IMR-90 (cell line): ENCODE data around the gene MEDAG. TPM values are rescaled to one million over a fixed set of nuclear protein-coding genes. Genes with fewer than 3 reads are reported as not detected.

ENCODE experiments used
- ATAC-seq: fragments of 200-7000 bp; cut with Tn5 transposase; 2 replicates; pipeline ENCODE4 v1.9.1; 2020; ENCODE audit warnings: low read depth, mild to moderate bottlenecking, moderate library complexity
- BruUV-seq: library from RNA; stranded (reverse); fragments of 400-500 nt; replicated peaks from 2 replicates; lab custom pipeline; 2021; lab: Mats Ljungman, UMichigan
- CTCF ChIA-PET: fragments of 300-600 bp; formaldehyde crosslinking; extraction: SDS; loops from one replicate; lab custom pipeline; 2021; ENCODE audit warnings: antibody characterized with exemption; lab: Yijun Ruan, JAX
- POLR2A ChIA-PET: fragments of 300-600 bp; sonication (Branson Sonifier 250); formaldehyde crosslinking; loops from one replicate; lab custom pipeline; 2022; ENCODE audit warnings: antibody characterized with exemption; ENCODE audit not compliant: unreplicated experiment; lab: Charles Lee
- DNase-seq: peaks from one replicate; pipeline ENCODE4 v3.0.0; 2013
- H2AFZ ChIP-seq: replicated peaks from 2 replicates; pipeline ENCODE3; 2013; ENCODE audit warnings: low read length, mild to moderate bottlenecking; ENCODE audit not compliant: poor library complexity
- H2AK5ac ChIP-seq: 2 replicates; pipeline ENCODE4 v1.6.1; 2013; ENCODE audit warnings: low read depth, low read length, inconsistent platforms
- H2AK9ac ChIP-seq: replicated peaks from 2 replicates; pipeline ENCODE3; 2013; ENCODE audit warnings: mild to moderate bottlenecking, low read depth, low read length, moderate library complexity; ENCODE audit not compliant: poor library complexity
- H2BK120ac ChIP-seq: 2 replicates; pipeline ENCODE4 v1.6.1; 2013; ENCODE audit warnings: low read depth, low read length, inconsistent platforms
- H2BK15ac ChIP-seq: 3 replicates; pipeline ENCODE4 v1.6.1; 2013; ENCODE audit warnings: low read depth, low read length, inconsistent platforms
- H2BK20ac ChIP-seq: 2 replicates; pipeline ENCODE4 v1.6.1; 2013; ENCODE audit warnings: low read depth, mild to moderate bottlenecking, inconsistent platforms, low read length, moderate library complexity
- H2BK5ac ChIP-seq: 2 replicates; pipeline ENCODE4 v1.6.1; 2013; ENCODE audit warnings: mild to moderate bottlenecking, low read depth, low read length, inconsistent platforms; ENCODE audit not compliant: poor library complexity, severe bottlenecking
- H3K14ac ChIP-seq: replicated peaks from 2 replicates; pipeline ENCODE4 v1.6.1; 2013; ENCODE audit warnings: low read depth, low read length, inconsistent platforms
- H3K18ac ChIP-seq: 2 replicates; pipeline ENCODE4 v1.6.1; 2013; ENCODE audit warnings: low read depth, low read length, control low read depth
- H3K23ac ChIP-seq: 2 replicates; pipeline ENCODE4 v1.6.1; 2013; ENCODE audit warnings: low read depth, low read length, inconsistent platforms
- H3K27ac ChIP-seq: 2 replicates; pipeline ENCODE4 v1.5.1; 2013; ENCODE audit warnings: mild to moderate bottlenecking, control low read depth, low read length; ENCODE audit not compliant: insufficient read depth
- H3K27me3 ChIP-seq: 2 replicates; pipeline ENCODE4 v1.6.1; 2013; ENCODE audit warnings: low read length; ENCODE audit not compliant: control insufficient read depth, insufficient read depth
- H3K36me3 ChIP-seq: 2 replicates; pipeline ENCODE4 v1.6.1; 2013; ENCODE audit warnings: low read length, mixed read lengths; ENCODE audit not compliant: control insufficient read depth, insufficient read depth
- H3K4ac ChIP-seq: 2 replicates; pipeline ENCODE4 v1.6.1; 2013; ENCODE audit warnings: low read depth, low read length, inconsistent platforms
- H3K4me1 ChIP-seq: 2 replicates; pipeline ENCODE4 v1.6.1; 2013; ENCODE audit warnings: low read length, mixed read lengths; ENCODE audit not compliant: control insufficient read depth, insufficient read depth
- H3K4me2 ChIP-seq: 2 replicates; pipeline ENCODE4 v1.6.1; 2013; ENCODE audit warnings: low read depth, mild to moderate bottlenecking, control low read depth, low read length, moderate library complexity
- H3K4me3 ChIP-seq: 2 replicates; pipeline ENCODE4 v1.5.1; 2013; ENCODE audit warnings: low read depth, mild to moderate bottlenecking, control low read depth, low read length, moderate library complexity; ENCODE audit not compliant: insufficient read depth
- H3K56ac ChIP-seq: 2 replicates; pipeline ENCODE4 v1.6.1; 2013; ENCODE audit warnings: low read length, inconsistent platforms; ENCODE audit not compliant: insufficient read depth; ENCODE audit errors: extremely low read depth
- H3K79me1 ChIP-seq, 2 experiments: 2 replicates each; pipeline ENCODE4 v1.6.1; 2013; ENCODE audit warnings: low read length in 2 of 2, inconsistent platforms in 1 of 2, low read depth in 1 of 2
- H3K9ac ChIP-seq: 2 replicates; pipeline ENCODE4 v1.6.1; 2013; ENCODE audit warnings: low read depth, low read length, control low read depth
- H3K9me1 ChIP-seq: 2 replicates; pipeline ENCODE4 v1.6.1; 2013; ENCODE audit warnings: low read length, inconsistent platforms; ENCODE audit not compliant: insufficient read depth
- H3K9me3 ChIP-seq: 2 replicates; pipeline ENCODE4 v1.6.1; 2013; ENCODE audit warnings: low read length; ENCODE audit not compliant: control insufficient read depth, insufficient read depth
- H4K20me1 ChIP-seq: 2 replicates; pipeline ENCODE4 v1.6.1; 2013; ENCODE audit warnings: low read length, inconsistent platforms; ENCODE audit not compliant: insufficient read depth
- H4K5ac ChIP-seq: 2 replicates; pipeline ENCODE4 v1.6.1; 2013; ENCODE audit warnings: mild to moderate bottlenecking, low read depth, low read length, control low read depth
- H4K8ac ChIP-seq, 2 experiments: 2 replicates each; pipeline ENCODE4 v1.6.1; 2013; ENCODE audit warnings: low read depth in 2 of 2, low read length in 2 of 2, control low read depth in 1 of 2, inconsistent platforms in 1 of 2
- H4K91ac ChIP-seq: 2 replicates; pipeline ENCODE4 v1.6.1; 2013; ENCODE audit warnings: low read depth, low read length, inconsistent platforms; ENCODE audit not compliant: insufficient read depth
- BHLHE40 ChIP-seq: fragments of 150-350 bp; IDR thresholded peaks from 2 replicates; pipeline ENCODE4 v1.6.1; 2016; ENCODE audit warnings: mild to moderate bottlenecking, low read depth, low read length
- CEBPB ChIP-seq: IDR thresholded peaks from 2 replicates; pipeline ENCODE4 v1.6.1; 2012; ENCODE audit warnings: low read depth, low read length, improper control_type of control experiment
- CHD1 ChIP-seq: IDR thresholded peaks from 2 replicates; pipeline ENCODE4 v1.6.1; 2012; ENCODE audit warnings: low read depth, low read length, improper control_type of control experiment
- MAFK ChIP-seq: IDR thresholded peaks from 2 replicates; pipeline ENCODE4 v1.6.1; 2012; ENCODE audit warnings: low read depth, low read length, improper control_type of control experiment
- MAZ ChIP-seq: IDR thresholded peaks from 2 replicates; pipeline ENCODE4 v1.6.1; 2012; ENCODE audit warnings: low read depth, mild to moderate bottlenecking, low read length, improper control_type of control experiment, moderate library complexity, borderline replicate concordance
- NFE2L2 ChIP-seq: fragments of 150-350 bp; IDR thresholded peaks from 2 replicates; pipeline ENCODE4 v1.6.1; 2016; ENCODE audit warnings: low read depth, mild to moderate bottlenecking, low read length
- POLR2A ChIP-seq: IDR thresholded peaks from 2 replicates; pipeline ENCODE4 v1.6.1; 2012; ENCODE audit warnings: mild to moderate bottlenecking, low read depth, low read length
- RAD21 ChIP-seq: IDR thresholded peaks from 2 replicates; pipeline ENCODE4 v1.6.1; 2012; ENCODE audit warnings: low read length, improper control_type of control experiment
- RCOR1 ChIP-seq: IDR thresholded peaks from 2 replicates; pipeline ENCODE4 v1.6.1; 2012; ENCODE audit warnings: mild to moderate bottlenecking, low read length, improper control_type of control experiment; ENCODE audit not compliant: insufficient replicate concordance
- RFX5 ChIP-seq: IDR thresholded peaks from 2 replicates; pipeline ENCODE4 v1.8.0; 2012; ENCODE audit warnings: low read depth, mild to moderate bottlenecking, low read length, moderate library complexity
- SMC3 ChIP-seq: fragments of 150-350 bp; IDR thresholded peaks from 2 replicates; pipeline ENCODE4 v1.6.1; 2016; ENCODE audit warnings: low read depth, mild to moderate bottlenecking, antibody characterized with exemption, low read length, moderate library complexity
- WGBS, 2 experiments: methylation state at CpG; one replicate each; pipeline versions ENCODE4 v1.1.5 to v1.1.7; 2013; ENCODE audit warnings: missing lambda C conversion rate in 2 of 2; ENCODE audit not compliant: insufficient read length in 1 of 2; ENCODE audit errors: extremely low coverage in 2 of 2; 5-methylcytosine and 5-hydroxymethylcytosine counted together
- dilution Hi-C: fragments of 300-500 bp; cut with HindIII; formaldehyde crosslinking; loops from one replicate; pipeline ENCODE4 v1.14.3; 2018; ENCODE audit warnings: low sequenced_read_pairs; ENCODE audit not compliant: unreplicated experiment
- in situ Hi-C: fragments of 300-500 bp; cut with MboI; formaldehyde crosslinking; loops from 3 replicates; pipeline ENCODE4 v1.14.3; 2019; ENCODE audit warnings: low sequenced_read_pairs, inconsistent platforms, mixed read lengths
- intact Hi-C: fragments of 100-400 bp; cut with micrococcal nuclease; formaldehyde crosslinking; loops from 2 replicates; pipeline ENCODE4 v1.10.0; 2022
- polyA plus RNA-seq, 3 experiments: library from polyadenylated mRNA; depleted of rRNA; stranded (reverse); fragments of >200 nt; gene quantifications; 2 replicates each; pipeline ENCODE4 v1.2.3, GENCODE V29; 2012; ENCODE audit warnings: low replicate concordance in 1 of 3
- total RNA-seq: library from RNA; depleted of rRNA; stranded (reverse); fragments of >200 nt; gene quantifications from 2 replicates; pipeline ENCODE4 v1.2.3, GENCODE V29; 2012
- TF ChIP-seq, protein P1 (sequence below): fragments of 150-350 bp; IDR thresholded peaks from 2 replicates; pipeline ENCODE4 v1.6.1; 2017; ENCODE audit warnings: mild to moderate bottlenecking, antibody characterized with exemption, low read length, low read depth
- TF ChIP-seq, protein P2 (sequence below): fragments of 150-350 bp; IDR thresholded peaks from 2 replicates; pipeline ENCODE4 v1.6.1; 2016; ENCODE audit warnings: low read depth, mild to moderate bottlenecking, low read length, moderate library complexity, borderline replicate concordance
- TF ChIP-seq, protein P3 (sequence below): conservative IDR thresholded peaks from 2 replicates; pipeline ENCODE4 v1.5.1; 2012; ENCODE audit warnings: mild to moderate bottlenecking, low read depth, low read length, improper control_type of control experiment

Gene MEDAG
- total and polyA plus RNA-seq, 2 of the 4 experiments (the other 2 are of a cell fraction) = 0.32 to 0.36 TPM

- H2AK5ac ChIP-seq = peak overlapping the region; percentile 73
- H2BK5ac ChIP-seq = peak overlapping the region; percentile 91
- peak overlapping the region; percentile 26; the same call in 1 of the 2 replicates for H3K23ac ChIP-seq
- peaks cover 23% of the 10 kb centered on the region for H3K9me1 ChIP-seq
- H2BK20ac ChIP-seq = peak overlapping the region; percentile 74
- dilution Hi-C loops = no loop called here
- peak overlapping the region; percentile 77 for H2BK120ac ChIP-seq
- peak overlapping the region; percentile 29 for H4K91ac ChIP-seq
- H3K36me3 ChIP-seq = no peaks in the 10 kb centered on the region
- peak overlapping the region; percentile 72 for H3K4ac ChIP-seq
- peak overlapping the region; percentile 66 for H2BK15ac ChIP-seq
- BruUV-seq = no TSS peak
- H4K8ac ChIP-seq = peak overlapping the region; percentile 30 to 36
- intact Hi-C loops = loop anchor here (2.0 kb wide), 1 partner anchor 28 kb away; no protein-coding TSS in a partner anchor
- H3K14ac ChIP-seq = peak overlapping the region; percentile 72
- H3K56ac ChIP-seq = no peak overlapping the region
- no peaks in the 10 kb centered on the region for H3K27me3 ChIP-seq
- no peak overlapping the region for H2AK9ac ChIP-seq
- peak; percentile 98 for DNase-seq
- H3K18ac ChIP-seq = peak overlapping the region; percentile 81
- peaks cover 0 to 5% of the 10 kb centered on the region in 2 experiments; a peak in 1 of 4 replicates for H3K79me1 ChIP-seq
- peak overlapping the region; percentile 66 for H4K5ac ChIP-seq
- H3K4me3 ChIP-seq = no peak overlapping the region
- H3K4me2 ChIP-seq = peak overlapping the region; percentile 18; the same call in 1 of the 2 replicates
- peak overlapping the region; percentile 88 for H3K27ac ChIP-seq
- peaks cover 27% of the 10 kb centered on the region for H3K4me1 ChIP-seq
- peak; percentile 84 for ATAC-seq
- H2AFZ ChIP-seq = peak overlapping the region; percentile 0
- 40% methylated on average over 2 of the region's 7 CpGs; no CpG with 5 or more reads in 1 of the 2 experiments for WGBS, 2 experiments
- in situ Hi-C loops = no loop called here
- no peak overlapping the region for H3K9ac ChIP-seq
- H4K20me1 ChIP-seq = no peaks in the 10 kb centered on the region
- CTCF ChIA-PET = interaction anchor here (1.2 kb wide), 1 partner anchor 34 kb away, joined by 3 read pairs; no protein-coding TSS in a partner anchor
- POLR2A ChIA-PET = no interaction called here
- no peaks in the 10 kb centered on the region for H3K9me3 ChIP-seq
- TF ChIP-seq, protein P1, sequence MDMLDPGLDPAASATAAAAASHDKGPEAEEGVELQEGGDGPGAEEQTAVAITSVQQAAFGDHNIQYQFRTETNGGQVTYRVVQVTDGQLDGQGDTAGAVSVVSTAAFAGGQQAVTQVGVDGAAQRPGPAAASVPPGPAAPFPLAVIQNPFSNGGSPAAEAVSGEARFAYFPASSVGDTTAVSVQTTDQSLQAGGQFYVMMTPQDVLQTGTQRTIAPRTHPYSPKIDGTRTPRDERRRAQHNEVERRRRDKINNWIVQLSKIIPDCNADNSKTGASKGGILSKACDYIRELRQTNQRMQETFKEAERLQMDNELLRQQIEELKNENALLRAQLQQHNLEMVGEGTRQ = peak; percentile 55
- TF ChIP-seq, protein P2, sequence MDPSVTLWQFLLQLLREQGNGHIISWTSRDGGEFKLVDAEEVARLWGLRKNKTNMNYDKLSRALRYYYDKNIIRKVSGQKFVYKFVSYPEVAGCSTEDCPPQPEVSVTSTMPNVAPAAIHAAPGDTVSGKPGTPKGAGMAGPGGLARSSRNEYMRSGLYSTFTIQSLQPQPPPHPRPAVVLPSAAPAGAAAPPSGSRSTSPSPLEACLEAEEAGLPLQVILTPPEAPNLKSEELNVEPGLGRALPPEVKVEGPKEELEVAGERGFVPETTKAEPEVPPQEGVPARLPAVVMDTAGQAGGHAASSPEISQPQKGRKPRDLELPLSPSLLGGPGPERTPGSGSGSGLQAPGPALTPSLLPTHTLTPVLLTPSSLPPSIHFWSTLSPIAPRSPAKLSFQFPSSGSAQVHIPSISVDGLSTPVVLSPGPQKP = no peak
- TF ChIP-seq RCOR1 = no peak
- 0 out of 2 replicates have a peak, but pooled peaks have one; percentile 13 for TF ChIP-seq NFE2L2
- peak; percentile 63; the same call in 1 of the 2 replicates for TF ChIP-seq BHLHE40
- TF ChIP-seq MAFK = no peak; the same call in 1 of the 2 replicates
- TF ChIP-seq MAZ = 0 out of 2 replicates have a peak, but pooled peaks have one; percentile 16
- TF ChIP-seq POLR2A = peak; percentile 40; the same call in 1 of the 2 replicates
- TF ChIP-seq CHD1 = 0 out of 2 replicates have a peak, but pooled peaks have one; percentile 73
- TF ChIP-seq RFX5 = no peak
- TF ChIP-seq RAD21 = peak; percentile 32
- TF ChIP-seq CEBPB = peak; percentile 70
- TF ChIP-seq SMC3 = no peak
- TF ChIP-seq, protein P3, sequence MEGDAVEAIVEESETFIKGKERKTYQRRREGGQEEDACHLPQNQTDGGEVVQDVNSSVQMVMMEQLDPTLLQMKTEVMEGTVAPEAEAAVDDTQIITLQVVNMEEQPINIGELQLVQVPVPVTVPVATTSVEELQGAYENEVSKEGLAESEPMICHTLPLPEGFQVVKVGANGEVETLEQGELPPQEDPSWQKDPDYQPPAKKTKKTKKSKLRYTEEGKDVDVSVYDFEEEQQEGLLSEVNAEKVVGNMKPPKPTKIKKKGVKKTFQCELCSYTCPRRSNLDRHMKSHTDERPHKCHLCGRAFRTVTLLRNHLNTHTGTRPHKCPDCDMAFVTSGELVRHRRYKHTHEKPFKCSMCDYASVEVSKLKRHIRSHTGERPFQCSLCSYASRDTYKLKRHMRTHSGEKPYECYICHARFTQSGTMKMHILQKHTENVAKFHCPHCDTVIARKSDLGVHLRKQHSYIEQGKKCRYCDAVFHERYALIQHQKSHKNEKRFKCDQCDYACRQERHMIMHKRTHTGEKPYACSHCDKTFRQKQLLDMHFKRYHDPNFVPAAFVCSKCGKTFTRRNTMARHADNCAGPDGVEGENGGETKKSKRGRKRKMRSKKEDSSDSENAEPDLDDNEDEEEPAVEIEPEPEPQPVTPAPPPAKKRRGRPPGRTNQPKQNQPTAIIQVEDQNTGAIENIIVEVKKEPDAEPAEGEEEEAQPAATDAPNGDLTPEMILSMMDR = peak; percentile 28; the same call in 1 of the 2 replicates
These were observed 7.3 kb upstream of the MEDAG start for GRCh38 chr13:30898678-30899241.
